ENCODE results near the gene NPC1.
"Not testable (repeated sequence)": the region's sequence is repeated elsewhere in the genome, so short reads cannot be mapped to it uniquely, and the experiment has no call there.

GRCh38 chr18:23613091-23613475 is 26.8 kb upstream of the NPC1 start:
- not testable (repeated sequence) for TF ChIP-seq POLR2A, EP300 (IDR thresholded peaks at IDR 0.05)
- TF ChIP-seq, protein P1, sequence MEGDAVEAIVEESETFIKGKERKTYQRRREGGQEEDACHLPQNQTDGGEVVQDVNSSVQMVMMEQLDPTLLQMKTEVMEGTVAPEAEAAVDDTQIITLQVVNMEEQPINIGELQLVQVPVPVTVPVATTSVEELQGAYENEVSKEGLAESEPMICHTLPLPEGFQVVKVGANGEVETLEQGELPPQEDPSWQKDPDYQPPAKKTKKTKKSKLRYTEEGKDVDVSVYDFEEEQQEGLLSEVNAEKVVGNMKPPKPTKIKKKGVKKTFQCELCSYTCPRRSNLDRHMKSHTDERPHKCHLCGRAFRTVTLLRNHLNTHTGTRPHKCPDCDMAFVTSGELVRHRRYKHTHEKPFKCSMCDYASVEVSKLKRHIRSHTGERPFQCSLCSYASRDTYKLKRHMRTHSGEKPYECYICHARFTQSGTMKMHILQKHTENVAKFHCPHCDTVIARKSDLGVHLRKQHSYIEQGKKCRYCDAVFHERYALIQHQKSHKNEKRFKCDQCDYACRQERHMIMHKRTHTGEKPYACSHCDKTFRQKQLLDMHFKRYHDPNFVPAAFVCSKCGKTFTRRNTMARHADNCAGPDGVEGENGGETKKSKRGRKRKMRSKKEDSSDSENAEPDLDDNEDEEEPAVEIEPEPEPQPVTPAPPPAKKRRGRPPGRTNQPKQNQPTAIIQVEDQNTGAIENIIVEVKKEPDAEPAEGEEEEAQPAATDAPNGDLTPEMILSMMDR (IDR thresholded peaks at IDR 0.05) = not testable (repeated sequence)
